GM19099 (cell line): ENCODE data around the gene FLYWCH1.

Experiments
- POLR2A ChIP-seq: IDR thresholded peaks from 3 replicates; pipeline ENCODE4 v1.6.1; 2011; ENCODE audit warnings: low read depth; ENCODE audit not compliant: insufficient read length; ENCODE audit errors: extremely low read depth

FLYWCH1 gene

DNA sequence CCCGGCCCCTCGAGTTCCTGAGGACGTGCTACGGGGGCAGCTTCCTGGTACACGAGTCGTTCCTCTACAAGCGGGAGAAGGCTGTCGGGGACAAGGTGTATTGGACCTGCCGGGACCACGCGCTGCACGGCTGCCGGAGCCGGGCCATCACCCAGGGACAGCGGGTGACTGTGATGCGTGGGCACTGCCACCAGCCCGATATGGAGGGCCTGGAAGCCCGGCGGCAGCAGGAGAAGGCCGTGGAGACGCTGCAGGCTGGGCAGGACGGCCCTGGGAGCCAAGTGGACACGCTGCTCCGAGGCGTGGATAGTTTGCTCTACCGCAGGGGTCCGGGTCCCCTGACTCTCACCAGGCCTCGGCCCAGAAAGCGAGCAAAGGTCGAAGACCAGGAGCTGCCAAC lies 21.4 kb downstream of the FLYWCH1 start:
- TF ChIP-seq POLR2A: no peak

DNA sequence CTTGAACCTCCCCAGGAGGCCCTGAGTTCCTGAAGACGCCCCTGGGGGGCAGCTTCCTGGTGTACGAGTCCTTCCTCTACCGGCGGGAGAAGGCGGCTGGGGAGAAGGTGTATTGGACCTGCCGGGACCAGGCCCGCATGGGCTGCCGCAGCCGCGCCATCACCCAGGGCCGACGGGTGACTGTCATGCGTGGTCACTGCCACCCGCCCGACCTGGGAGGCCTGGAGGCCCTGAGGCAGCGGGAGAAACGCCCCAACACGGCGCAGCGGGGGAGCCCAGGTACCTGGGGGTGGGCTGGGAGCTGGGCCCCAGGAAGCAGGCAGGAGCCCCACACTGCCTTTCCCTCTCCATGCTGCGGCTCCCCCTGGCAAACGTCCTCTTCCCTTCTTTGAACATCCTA lies 22.0 kb downstream of the FLYWCH1 start:
- TF ChIP-seq POLR2A: no peak

DNA sequence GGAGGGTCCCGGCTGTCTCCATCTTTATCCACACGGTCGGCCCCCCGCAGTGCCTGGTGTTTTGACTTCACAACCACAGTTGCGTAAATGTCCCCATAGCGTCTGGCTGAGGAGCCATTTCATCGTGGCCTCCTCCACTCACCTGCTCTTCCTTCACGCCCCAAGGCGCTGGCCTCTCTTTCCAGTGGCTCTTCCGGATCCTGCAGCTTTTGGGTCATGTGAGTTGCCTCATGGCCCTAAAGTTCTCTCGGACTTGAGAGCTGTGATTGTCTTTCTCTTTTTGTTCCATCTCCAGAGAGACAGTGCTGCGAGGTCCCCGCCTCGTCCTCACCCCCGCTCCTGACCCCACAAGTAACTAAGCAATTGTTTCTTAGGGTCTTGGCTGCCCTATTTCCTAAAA lies 22.7 kb downstream of the FLYWCH1 start:
- no peak for TF ChIP-seq POLR2A

DNA sequence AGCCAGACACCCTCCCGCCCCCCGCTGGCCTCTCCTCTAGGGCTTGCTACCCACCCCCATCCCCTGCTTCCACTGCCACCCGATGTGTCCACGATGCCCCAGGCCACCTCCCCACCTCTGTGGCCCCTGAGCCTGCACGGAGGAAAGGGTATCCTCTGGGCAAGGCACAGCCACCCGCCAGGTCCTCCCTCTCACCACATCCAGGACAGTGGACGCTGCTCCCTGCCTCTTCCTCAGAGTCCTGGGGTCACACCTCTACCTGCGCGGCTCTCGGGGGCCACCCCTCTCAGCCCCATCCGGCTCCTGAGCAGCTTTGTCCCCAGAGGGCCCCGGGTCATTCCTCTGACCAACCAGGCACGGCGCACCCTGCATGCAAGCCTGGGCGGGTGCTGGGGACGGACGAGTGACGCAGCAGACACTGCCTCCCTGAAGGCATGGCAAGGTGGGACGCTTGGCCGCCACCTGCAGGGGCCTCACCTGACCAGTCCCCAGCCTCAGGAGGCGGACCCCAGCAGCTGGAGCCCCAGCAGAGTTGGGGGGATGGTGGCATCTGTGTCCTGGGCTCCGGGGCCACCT lies 24.8 kb downstream of the FLYWCH1 start:
- no peak for TF ChIP-seq POLR2A

DNA sequence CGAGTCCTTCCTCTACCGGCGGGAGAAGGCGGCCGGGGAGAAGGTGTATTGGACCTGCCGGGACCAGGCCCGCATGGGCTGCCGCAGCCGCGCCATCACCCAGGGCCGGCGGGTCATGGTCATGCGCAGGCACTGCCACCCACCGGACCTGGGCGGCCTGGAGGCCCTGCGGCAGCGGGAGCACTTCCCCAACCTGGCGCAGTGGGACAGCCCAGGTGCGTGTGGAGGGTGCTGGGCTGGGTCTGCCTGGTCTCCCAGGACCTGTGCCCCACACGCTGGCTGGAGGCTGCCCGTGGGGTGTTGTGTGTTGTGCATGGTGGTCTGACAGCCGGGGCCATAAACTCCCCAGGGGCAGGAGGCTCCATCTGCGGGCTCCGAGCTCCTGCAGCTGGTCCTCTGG lies 25.4 kb downstream of the FLYWCH1 start:
- no peak for TF ChIP-seq POLR2A

DNA sequence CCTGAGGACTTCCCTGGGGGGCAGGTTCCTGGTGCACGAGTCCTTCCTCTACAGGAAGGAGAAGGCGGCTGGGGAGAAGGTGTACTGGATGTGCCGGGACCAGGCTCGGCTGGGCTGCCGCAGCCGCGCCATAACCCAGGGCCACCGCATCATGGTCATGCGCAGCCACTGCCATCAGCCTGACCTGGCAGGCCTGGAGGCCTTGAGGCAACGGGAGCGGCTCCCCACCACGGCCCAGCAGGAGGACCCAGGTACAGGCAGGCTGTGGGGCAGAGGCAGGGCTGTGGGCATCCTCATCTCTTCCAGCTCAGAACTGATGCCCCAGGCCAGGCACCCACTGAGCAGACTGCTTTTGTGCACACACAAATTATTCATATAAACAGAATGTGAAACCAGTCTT lies 26.5 kb downstream of the FLYWCH1 start:
- no peak for TF ChIP-seq POLR2A

DNA sequence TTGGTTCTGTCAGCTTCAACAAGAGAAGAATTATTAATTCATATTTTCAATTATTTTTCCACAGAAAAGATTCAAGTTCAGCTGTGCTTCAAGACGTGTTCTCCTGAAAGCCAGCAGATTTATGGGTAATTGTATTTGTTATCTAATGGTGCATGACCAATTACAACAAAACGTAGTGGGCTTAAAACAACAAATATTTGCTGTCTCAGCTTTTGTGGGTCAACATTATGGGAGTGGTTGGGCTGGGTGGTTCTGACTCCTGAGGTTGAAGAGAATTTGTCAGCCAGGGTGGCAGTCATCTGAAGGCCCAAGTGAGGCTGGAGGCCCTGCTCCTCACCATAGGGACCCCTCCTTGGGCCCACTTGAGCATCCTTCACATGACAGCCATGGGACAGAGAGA lies 28.2 kb downstream of the FLYWCH1 start:
- no peak for TF ChIP-seq POLR2A

DNA sequence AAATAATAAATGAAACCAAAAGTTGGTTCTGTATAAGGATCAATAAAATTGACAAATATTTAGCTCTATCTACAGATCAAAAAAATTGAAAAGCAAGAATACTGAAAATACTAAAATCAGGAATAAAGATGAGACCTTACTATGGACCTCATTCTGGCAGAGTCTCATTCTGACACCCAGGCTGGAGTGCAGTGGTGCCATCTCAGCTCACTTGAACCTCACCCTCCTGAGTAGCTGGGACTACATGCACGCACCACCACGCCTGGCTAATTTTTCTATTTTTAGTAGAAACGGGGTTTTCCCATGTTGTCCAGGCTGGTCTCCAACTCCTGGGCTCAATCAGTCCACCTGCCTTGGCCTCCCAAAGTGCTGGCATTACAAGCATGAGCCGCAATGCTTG lies 30.3 kb downstream of the FLYWCH1 start:
- no peak for TF ChIP-seq POLR2A

DNA sequence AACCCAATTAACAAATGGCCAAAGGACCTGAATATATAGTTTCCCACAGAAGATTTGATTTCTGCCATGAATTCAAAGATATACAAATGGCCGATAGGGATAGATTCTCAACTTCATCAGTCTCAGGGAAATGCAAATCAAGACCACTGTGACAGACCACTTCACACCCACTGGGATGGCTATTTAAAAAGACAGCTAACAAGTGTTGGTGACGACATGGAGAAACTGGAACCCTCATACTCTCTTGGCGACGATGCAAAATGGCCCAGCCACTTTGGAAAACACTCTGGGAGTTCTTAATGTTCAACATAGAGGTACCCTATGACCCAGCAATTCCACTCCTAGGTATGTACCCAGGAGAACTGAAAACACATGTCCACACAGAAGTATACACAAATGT lies 34.9 kb downstream of the FLYWCH1 start:
- no peak for TF ChIP-seq POLR2A

DNA sequence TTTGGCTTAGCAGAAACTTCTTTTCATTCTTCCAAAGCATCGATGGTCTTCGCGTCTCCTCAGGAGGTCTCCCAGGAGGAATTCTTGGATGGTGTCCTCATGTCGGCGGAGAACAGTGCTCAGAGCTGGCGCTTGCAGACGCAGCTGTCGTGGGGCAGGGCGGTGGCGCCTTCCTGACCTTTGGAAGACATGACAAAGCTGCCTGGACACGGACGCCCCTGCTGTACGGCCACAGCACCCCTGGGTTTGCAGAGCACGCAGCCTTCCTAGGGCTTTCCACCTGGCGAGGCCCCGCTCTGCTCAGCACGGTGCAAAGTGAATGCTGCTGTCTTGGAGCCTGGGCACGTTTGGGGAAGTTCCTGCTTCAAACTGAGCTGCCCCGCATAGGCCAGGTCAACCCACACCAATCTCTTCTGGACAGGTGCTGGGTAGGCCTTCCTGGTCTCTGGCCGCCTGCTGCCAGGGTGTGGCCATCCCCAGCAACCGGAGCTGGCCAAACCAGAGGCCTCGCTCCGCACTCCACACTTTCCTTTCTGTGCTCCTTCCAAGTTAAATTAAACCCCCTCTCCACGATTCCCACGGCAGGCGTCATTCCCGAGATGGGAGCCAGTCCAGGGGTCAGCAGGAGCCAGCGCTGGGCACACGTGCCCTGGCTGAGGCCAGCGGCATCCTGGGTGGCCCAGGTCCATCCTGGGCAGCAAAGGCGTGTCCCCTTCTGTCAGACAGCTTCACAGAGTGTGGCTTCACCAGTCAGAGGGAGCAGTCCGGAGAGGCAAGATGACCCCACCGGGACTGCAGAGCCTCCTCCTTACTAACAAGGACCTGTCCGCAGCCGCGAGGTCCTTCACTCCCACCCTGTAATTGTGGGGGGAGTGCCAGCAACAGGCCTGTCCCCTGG lies 37.3 kb downstream of the FLYWCH1 start:
- TF ChIP-seq POLR2A: no peak

DNA sequence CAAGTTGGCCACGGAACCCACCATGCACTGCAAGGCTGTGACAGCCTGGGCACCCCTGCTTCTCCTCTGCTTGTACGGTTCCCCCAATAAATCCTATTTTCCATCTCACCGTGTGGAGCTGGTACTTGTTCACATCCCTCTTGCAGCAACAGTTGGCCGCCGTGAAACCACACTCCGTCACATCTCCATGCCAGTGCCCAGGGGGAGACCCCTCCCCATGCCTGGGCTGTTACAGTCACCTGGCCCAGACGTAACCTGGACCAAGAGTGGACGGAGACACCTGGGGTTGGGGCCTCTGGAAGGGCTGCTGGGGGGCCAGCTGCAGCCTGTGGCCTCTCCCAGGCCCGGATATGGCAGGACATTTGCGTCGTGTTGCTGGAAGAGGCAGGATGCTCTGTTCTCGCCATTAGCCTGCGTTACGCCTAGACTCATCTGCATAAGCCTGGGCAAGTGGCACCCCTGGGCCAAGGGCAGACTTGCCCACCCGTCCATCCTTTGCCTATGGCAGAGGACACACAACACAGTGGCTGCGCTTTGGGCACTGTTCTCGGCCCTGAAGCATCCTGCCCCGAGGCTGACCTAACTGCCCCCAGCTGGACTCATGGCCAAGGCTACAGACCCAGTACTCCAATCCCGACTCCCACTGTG lies 38.1 kb downstream of the FLYWCH1 start:
- no peak for TF ChIP-seq POLR2A

DNA sequence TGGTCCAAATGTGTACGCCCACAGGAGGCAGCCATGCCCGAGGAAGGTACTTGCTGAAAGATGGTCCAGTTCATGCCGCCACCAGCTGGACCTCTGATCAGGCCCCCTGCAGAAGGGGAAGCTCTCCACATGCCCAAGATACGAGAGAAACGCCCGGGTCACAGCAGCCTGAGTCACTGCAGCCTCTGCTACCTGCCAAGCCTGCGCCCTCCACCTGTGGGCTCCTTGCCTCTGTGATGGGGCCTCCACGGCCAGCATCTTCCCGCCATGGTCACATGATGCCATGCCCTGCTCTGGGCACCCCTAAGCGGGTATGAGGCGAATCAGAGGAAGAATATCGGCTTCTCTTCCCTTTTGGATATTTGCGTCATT lies 38.6 kb downstream of the FLYWCH1 start:
- no peak for TF ChIP-seq POLR2A

DNA sequence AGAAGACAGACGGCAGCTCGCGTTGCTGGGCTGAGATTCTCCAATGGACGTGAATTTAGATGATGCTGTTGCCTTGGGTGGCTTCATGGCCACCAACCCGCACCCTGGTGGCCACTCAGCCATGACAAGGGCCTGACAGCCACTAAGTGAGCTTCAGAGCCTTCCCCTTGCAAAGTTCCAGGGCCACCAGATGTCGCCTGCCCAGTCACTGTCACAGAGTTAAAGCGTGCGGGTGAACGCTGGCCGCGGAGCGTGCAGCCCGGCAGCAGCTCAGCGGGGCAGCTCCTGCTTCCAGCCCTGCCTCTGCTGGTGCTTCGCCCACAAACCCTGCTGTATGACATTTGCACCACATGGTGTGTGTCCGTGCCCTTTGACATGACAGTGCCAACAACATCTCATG lies 39.0 kb downstream of the FLYWCH1 start:
- no peak for TF ChIP-seq POLR2A

DNA sequence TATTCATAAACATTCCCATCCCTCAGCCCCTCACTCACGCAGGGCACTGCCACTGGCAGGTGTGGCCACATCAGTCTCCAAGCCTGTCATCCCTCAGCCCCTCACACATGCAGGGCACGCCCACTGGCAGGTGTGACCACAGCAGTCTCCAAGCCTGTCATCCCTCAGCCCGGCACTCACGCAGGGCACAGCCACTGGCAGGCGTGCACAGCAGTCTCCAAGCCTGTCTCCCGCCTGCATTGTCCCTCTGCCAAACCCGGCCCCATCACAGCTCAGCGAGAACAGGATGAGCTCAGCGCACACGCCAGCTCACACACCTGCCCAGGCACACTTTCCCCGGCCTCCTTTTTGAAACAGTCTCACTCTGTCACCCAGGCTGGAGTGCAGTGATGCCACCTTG lies 40.9 kb downstream of the FLYWCH1 start:
- no peak for TF ChIP-seq POLR2A

DNA sequence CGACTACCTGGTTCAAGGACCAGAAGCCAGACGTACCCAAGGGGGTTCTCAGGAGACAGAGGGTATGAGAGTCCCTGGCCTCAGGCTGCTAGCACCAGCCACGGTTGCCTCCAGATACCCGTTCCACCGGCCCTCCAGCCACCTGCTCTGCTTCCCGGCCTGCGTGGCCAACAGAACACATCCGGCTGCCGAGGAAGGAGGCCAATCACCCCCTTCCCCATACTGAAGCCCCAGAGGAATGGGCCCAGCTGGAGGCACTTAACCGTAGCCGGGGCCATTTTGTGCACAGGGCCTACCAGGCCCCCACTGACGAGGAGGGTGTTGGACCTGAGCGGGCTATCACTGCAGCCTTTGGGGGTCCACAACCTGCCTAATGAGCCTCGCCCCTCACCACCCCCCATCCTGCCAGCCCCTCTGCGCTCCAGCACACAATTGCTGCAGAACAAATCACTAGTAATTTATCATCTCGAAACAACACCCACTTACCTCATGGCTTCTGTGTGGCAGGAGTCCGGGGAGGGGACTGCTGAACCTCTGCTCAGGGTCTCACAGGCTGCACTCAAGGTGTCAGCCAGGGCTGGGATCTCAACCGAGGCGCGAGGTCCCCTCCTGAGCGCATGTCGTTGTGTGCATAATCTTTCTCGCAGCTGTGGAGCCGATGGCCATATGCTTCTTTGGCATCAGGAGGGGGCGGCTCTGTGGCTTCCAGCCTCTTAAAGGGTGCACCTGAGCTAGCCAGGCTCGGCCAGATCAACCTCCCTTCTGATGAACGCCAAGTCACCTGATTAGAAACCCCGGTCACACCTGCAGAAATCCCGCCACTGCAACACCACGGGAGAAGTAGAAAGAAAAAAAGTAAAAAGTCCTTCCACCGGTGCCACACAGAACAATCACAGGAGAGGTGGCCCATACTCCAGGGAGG lies 42.2 kb downstream of the FLYWCH1 start:
- no peak for TF ChIP-seq POLR2A
